Upper lobe of left lung (tissue), 4 donors: ENCODE data around the gene NPPC.

Source experiments
- EP300 ChIP-seq, 4 donors: sonication (generic); formaldehyde crosslinking; IDR thresholded peaks; one replicate each; pipeline ENCODE4 v1.5.1; 2017; ENCODE audit warnings: antibody characterized with exemption in 4 of 4, control low read depth in 2 of 4
- POLR2A ChIP-seq, 4 donors: fragments of 450-650 bp; IDR thresholded peaks; one replicate each; pipeline ENCODE4 v1.5.1; 2016 to 2017; ENCODE audit warnings: antibody characterized with exemption in 4 of 4, mild to moderate bottlenecking in 2 of 4
- POLR2AphosphoS5 ChIP-seq, 2 donors: sonication (generic); formaldehyde crosslinking; IDR thresholded peaks; one replicate each; pipeline ENCODE4 v1.5.1; 2017; ENCODE audit warnings: antibody characterized with exemption in 2 of 2
- TF ChIP-seq, protein P1 (sequence below), 6 experiments: fragments of 450-650 bp in 4 of 6; fragments of 200-600 bp in 2 of 6; sonication (generic) in 2 of 6; IDR thresholded peaks; one replicate each; pipeline ENCODE4 v1.5.1; 2016 to 2019; ENCODE audit warnings: antibody characterized with exemption in 6 of 6

DNA sequence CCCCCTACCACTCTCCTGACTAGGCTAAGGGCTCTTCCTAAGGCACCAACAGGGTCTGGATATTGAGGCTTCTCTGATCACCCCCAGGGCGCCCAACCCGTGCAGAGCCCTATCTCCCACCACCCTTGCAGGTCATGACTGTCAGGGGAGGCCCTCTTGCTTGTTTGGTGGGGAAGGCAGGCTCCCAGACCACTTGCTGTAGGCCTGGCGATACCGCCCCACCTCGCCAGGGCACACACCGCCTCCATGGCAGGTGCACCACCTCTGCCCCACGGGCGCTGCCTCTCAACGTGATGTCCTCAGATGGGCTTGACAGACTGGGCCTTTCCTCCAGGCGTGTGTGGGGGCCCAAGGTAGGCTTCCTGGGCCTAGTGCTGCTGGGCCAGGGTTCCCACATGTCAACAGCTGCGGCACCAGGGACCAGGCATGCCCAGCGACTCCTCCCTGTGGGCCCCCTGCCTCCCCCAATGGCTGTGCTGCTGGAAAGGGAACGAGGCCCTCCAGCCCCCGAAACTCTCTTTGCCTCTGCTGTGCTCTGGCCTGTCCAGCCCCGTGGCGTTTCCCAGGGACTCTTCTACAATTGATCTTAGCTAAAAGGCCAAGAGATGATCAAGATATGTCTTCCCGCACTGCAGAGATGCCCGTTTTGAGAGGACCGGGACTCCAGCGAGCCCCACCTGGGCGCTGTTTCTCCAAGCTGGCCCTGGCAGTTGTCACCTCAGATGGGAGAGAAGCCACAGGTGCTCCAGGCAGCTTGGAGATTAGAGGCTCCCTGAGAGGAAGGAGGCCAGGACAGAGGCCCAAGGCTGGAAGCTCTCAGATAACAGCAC, 7.5 kb downstream of the NPPC start:
- TF ChIP-seq, protein P1, sequence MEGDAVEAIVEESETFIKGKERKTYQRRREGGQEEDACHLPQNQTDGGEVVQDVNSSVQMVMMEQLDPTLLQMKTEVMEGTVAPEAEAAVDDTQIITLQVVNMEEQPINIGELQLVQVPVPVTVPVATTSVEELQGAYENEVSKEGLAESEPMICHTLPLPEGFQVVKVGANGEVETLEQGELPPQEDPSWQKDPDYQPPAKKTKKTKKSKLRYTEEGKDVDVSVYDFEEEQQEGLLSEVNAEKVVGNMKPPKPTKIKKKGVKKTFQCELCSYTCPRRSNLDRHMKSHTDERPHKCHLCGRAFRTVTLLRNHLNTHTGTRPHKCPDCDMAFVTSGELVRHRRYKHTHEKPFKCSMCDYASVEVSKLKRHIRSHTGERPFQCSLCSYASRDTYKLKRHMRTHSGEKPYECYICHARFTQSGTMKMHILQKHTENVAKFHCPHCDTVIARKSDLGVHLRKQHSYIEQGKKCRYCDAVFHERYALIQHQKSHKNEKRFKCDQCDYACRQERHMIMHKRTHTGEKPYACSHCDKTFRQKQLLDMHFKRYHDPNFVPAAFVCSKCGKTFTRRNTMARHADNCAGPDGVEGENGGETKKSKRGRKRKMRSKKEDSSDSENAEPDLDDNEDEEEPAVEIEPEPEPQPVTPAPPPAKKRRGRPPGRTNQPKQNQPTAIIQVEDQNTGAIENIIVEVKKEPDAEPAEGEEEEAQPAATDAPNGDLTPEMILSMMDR (IDR thresholded peaks at IDR 0.05), result no peak
- no peak for TF ChIP-seq POLR2A (IDR thresholded peaks at IDR 0.05)
- no peak for TF ChIP-seq POLR2AphosphoS5 (IDR thresholded peaks at IDR 0.05)
- no peak for TF ChIP-seq EP300 (IDR thresholded peaks at IDR 0.05)
